GM12878 (cell line): Measurements from ENCODE around the gene SYT12. TPM values are rescaled to one million over a fixed set of nuclear protein-coding genes. Genes with fewer than 3 reads are reported as not detected.

Experiments used
- ATAC-seq: fragments of 200-7000 bp; cut with Tn5 transposase; 3 replicates; pipeline ENCODE4 v1.9.1; 2020; ENCODE audit warnings: mild to moderate bottlenecking, moderate library complexity
- BruUV-seq: library from RNA; stranded (reverse); fragments of 400-500 nt; replicated peaks from 2 replicates; lab custom pipeline; 2021; lab: Mats Ljungman, UMichigan
- CTCF ChIA-PET: fragments of 300-600 bp; sonication (Branson Sonifier 250); formaldehyde crosslinking; extraction: SDS; loops from one replicate; lab custom pipeline; 2021; ENCODE audit warnings: inconsistent platforms; lab: Yijun Ruan, JAX
- POLR2A ChIA-PET: fragments of 350-600 bp; formaldehyde crosslinking; extraction: SDS; loops from one replicate; lab custom pipeline; 2021; ENCODE audit warnings: inconsistent platforms; lab: Charles Lee
- RAD21 ChIA-PET: fragments of 300-600 bp; sonication (Branson Sonifier 250); formaldehyde crosslinking; loops from one replicate; lab custom pipeline; 2023; ENCODE audit warnings: antibody characterized with exemption; ENCODE audit not compliant: unreplicated experiment; lab: Charles Lee
- SMC1A ChIA-PET: fragments of 300-600 bp; sonication (Branson Sonifier 250); formaldehyde crosslinking; loops from one replicate; lab custom pipeline; 2023; ENCODE audit not compliant: unreplicated experiment, uncharacterized antibody; lab: Charles Lee
- DNase-seq: peaks from one replicate; pipeline ENCODE4 v3.0.0-alpha.2; 2011; ENCODE audit warnings: low read depth, low spot score
- FAIRE-seq: peaks from 3 replicates; lab custom pipeline; 2011; peaks lifted over from hg19 to GRCh38; lab: Jason Lieb, UNC
- H2AFZ ChIP-seq: 2 replicates; pipeline ENCODE4 v1.6.0; 2011; ENCODE audit warnings: low read depth, low read length, control low read depth; ENCODE audit not compliant: control insufficient read depth
- H3K27ac ChIP-seq: 2 replicates; pipeline ENCODE4 v1.5.1; 2011; ENCODE audit warnings: control low read depth; ENCODE audit not compliant: control insufficient read depth, insufficient read depth
- H3K27me3 ChIP-seq, 2 experiments: replicated peaks in 1 of 2; 2 replicates each; pipeline versions ENCODE4 v1.6.0 to v1.6.1; 2011; ENCODE audit warnings: low read length in 1 of 2; ENCODE audit not compliant: control insufficient read depth in 2 of 2, insufficient read depth in 2 of 2
- H3K36me3 ChIP-seq, 2 experiments: 2 replicates each; pipeline ENCODE4 v1.5.1; 2011; ENCODE audit warnings: low read length in 1 of 2; ENCODE audit not compliant: control insufficient read depth in 2 of 2, insufficient read depth in 2 of 2
- H3K4me1 ChIP-seq: 2 replicates; pipeline ENCODE4 v1.6.1; 2011; ENCODE audit warnings: mild to moderate bottlenecking, low read length, moderate library complexity, mixed read lengths; ENCODE audit not compliant: control insufficient read depth, insufficient read depth
- H3K4me2 ChIP-seq: 2 replicates; pipeline ENCODE4 v1.6.0; 2011; ENCODE audit warnings: control low read depth; ENCODE audit not compliant: control insufficient read depth, insufficient read depth
- H3K4me3 ChIP-seq: fragments of 200-600 bp; sonication (generic); 2 replicates; pipeline ENCODE4 v1.5.1; 2016
- H3K79me2 ChIP-seq: 2 replicates; pipeline ENCODE4 v1.6.0; 2011; ENCODE audit warnings: low read length; ENCODE audit not compliant: control insufficient read depth, insufficient read depth
- H3K9ac ChIP-seq: 2 replicates; pipeline ENCODE4 v1.8.0; 2011; ENCODE audit warnings: low read length, control low read depth, mixed read lengths; ENCODE audit not compliant: control insufficient read depth, insufficient read depth
- H3K9me3 ChIP-seq: replicated peaks from 3 replicates; pipeline ENCODE4 v1.5.1; 2011; ENCODE audit warnings: mild to moderate bottlenecking, low read length; ENCODE audit not compliant: control insufficient read depth, insufficient read depth
- H4K20me1 ChIP-seq: 2 replicates; pipeline ENCODE4 v1.6.0; 2011; ENCODE audit not compliant: control insufficient read depth, insufficient read depth
- CEBPB ChIP-seq, 2 experiments: fragments of 150-350 bp in 1 of 2; IDR thresholded peaks; 2 replicates each; pipeline ENCODE4 v1.6.1; 2012 to 2014; ENCODE audit warnings: low read depth in 2 of 2, low read length in 2 of 2, borderline replicate concordance in 1 of 2, inconsistent platforms in 1 of 2
- CREB1 ChIP-seq: IDR thresholded peaks from 2 replicates; pipeline ENCODE4 v1.6.1; 2012; ENCODE audit warnings: low read depth, mild to moderate bottlenecking, inconsistent platforms
- FOXK2 ChIP-seq: fragments of 450-650 bp; IDR thresholded peaks from 2 replicates; pipeline ENCODE4 v1.6.1; 2017; ENCODE audit warnings: mild to moderate bottlenecking, moderate library complexity
- MAX ChIP-seq: IDR thresholded peaks from 2 replicates; pipeline ENCODE4 v1.6.1; 2012; ENCODE audit warnings: low read depth, low read length, improper control_type of control experiment
- MEF2B ChIP-seq: fragments of 450-650 bp; IDR thresholded peaks from 2 replicates; pipeline ENCODE4 v1.6.1; 2018; ENCODE audit warnings: mild to moderate bottlenecking, moderate library complexity; ENCODE audit not compliant: partially characterized antibody, poor library complexity, severe bottlenecking
- NFXL1 ChIP-seq: fragments of 450-650 bp; IDR thresholded peaks from 2 replicates; pipeline ENCODE4 v1.6.1; 2017; ENCODE audit warnings: antibody characterized with exemption, mild to moderate bottlenecking, borderline replicate concordance
- NFYA ChIP-seq: IDR thresholded peaks from 2 replicates; pipeline ENCODE4 v1.6.1; 2011; ENCODE audit warnings: low read depth, mild to moderate bottlenecking, low read length, improper control_type of control experiment, borderline replicate concordance
- RFX5 ChIP-seq: IDR thresholded peaks from 2 replicates; pipeline ENCODE4 v1.6.1; 2011; ENCODE audit warnings: low read depth, low read length, improper control_type of control experiment
- RUNX3 ChIP-seq: IDR thresholded peaks from 2 replicates; pipeline ENCODE4 v1.6.1; 2012; ENCODE audit warnings: low read length, inconsistent platforms
- SMC3 ChIP-seq: IDR thresholded peaks from 2 replicates; pipeline ENCODE4 v1.6.1; 2011; ENCODE audit warnings: low read length, improper control_type of control experiment, borderline replicate concordance
- SP1 ChIP-seq: IDR thresholded peaks from one replicate; pipeline ENCODE4 v1.6.1; 2011; ENCODE audit warnings: low read depth, low read length
- YY1 ChIP-seq: IDR thresholded peaks from 2 replicates; pipeline ENCODE4 v1.6.1; 2011; ENCODE audit warnings: low read depth, mild to moderate bottlenecking, low read length
- ZBED1 ChIP-seq: IDR thresholded peaks from 2 replicates; pipeline ENCODE4 v1.6.1; 2016; ENCODE audit warnings: borderline replicate concordance
- WGBS: methylation state at CpG from one replicate; pipeline ENCODE4 v1.1.6; 2016; ENCODE audit warnings: low lambda C conversion rate; ENCODE audit not compliant: insufficient replicate concordance, insufficient coverage; ENCODE audit errors: missing lambda C conversion rate; 5-methylcytosine and 5-hydroxymethylcytosine counted together
- in situ Hi-C: fragments of 300-500 bp; cut with MboI; formaldehyde crosslinking; loops from 9 replicates; pipeline ENCODE4 v1.14.3; 2018; ENCODE audit warnings: mixed read lengths
- intact Hi-C: fragments of 100-400 bp; cut with micrococcal nuclease; formaldehyde crosslinking; loops from one replicate; pipeline ENCODE4 v1.14.2; 2022; ENCODE audit not compliant: unreplicated experiment
- polyA plus RNA-seq, 11 experiments: library from polyadenylated mRNA; depleted of rRNA in 4 of 11; unstranded in 6 of 11; stranded (reverse) in 5 of 11; fragments of >200 nt; fragmentation: Nextera tagmentation in 4 of 11; fragmentation: Illumina TruSeq in 1 of 11; extraction: Ambion mirVana in 4 of 11; extraction: Trizol in 1 of 11; gene quantifications; 1 replicate in 1 of 11; 2 replicates in 10 of 11; pipeline versions ENCODE4 v1.2.1 to v1.2.3, GENCODE V29; 2011 to 2016; ENCODE audit warnings: inconsistent platforms in 2 of 11, missing spikeins in 2 of 11, low read depth in 1 of 11
- total RNA-seq, 4 experiments: library from RNA; depleted of rRNA in 3 of 4; stranded (reverse); fragments of >200 nt in 3 of 4; fragmentation: Illumina TruSeq in 1 of 4; extraction: Trizol in 1 of 4; gene quantifications; 2 replicates each; pipeline versions ENCODE4 v1.2.1 to v1.2.3, GENCODE V29; 2013 to 2021

SYT12 gene
- total and polyA plus RNA-seq, 10 of the 15 experiments (the other 5 are each of a cell fraction or from before 2014, with no cell fraction given): 0.02 to 2.3 (median 0.84) TPM; not detected in 1

DNA sequence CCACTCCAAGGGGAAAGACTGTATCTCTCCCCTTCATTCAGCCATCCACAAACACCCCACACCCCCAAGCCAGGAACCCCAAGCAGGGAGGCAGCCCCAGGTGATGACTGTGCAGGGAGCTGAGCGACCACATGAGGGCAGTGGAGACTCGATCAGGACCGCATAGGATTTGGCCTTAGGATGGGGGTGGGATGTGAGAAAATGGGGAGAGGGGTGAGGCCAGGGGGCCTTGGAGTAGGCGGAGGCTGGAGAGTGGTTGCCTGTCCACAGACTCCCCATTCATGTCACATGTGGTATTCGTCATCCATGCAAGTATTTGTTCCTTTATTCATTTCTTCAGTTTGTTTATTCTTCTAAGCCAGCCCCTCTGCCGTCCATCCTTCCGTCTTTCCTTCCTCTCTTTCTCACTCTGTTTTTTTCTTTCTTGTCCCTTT, 31.0 kb downstream of the SYT12 start (continued):
- TF ChIP-seq SMC3 (peak; percentile 37; the same call in 1 of the 2 replicates), ZBED1 (no peak), MAX (no peak), MEF2B (no peak), RUNX3 (0 out of 2 replicates have a peak, but pooled peaks have one; percentile 20), CREB1 (peak; percentile 53; the same call in 1 of the 2 replicates)
- TF ChIP-seq, all 136 proteins: peak for 8

GRCh38 chr11:67054346-67054835, 31.5 kb downstream of the SYT12 start:
- intact Hi-C loops (no loop called here), in situ Hi-C loops (no loop called here)
- ChIA-PET SMC1A (interaction anchor here (0.8 to 1.7 kb wide), 3 partner anchors 20 to 263 kb away, joined by 3 to 6 read pairs (median 4); no protein-coding TSS in a partner anchor), CTCF (interaction anchor here (0.6 to 5.9 kb wide), 9 partner anchors 12 to 327 kb away, joined by 3 to 55 read pairs (median 4); no protein-coding TSS in a partner anchor), RAD21 (interaction anchor here (0.8 to 1.5 kb wide), 3 partner anchors 52 to 297 kb away, joined by 3 read pairs; no protein-coding TSS in a partner anchor), POLR2A (no interaction called here)
- Histone ChIP-seq H3K9me3 (no peaks in the 10 kb centered on the region), H3K79me2 (no peaks in the 10 kb centered on the region), H3K36me3 (no peaks in the 10 kb centered on the region), H3K4me3 (no peak overlapping the region), H3K27me3 (no peaks in the 10 kb centered on the region), H3K4me1 (peaks cover 10% of the 10 kb centered on the region), H3K4me2 (no peak overlapping the region), H4K20me1 (no peaks in the 10 kb centered on the region)
- WGBS: 50% methylated on average over 9 of the region's 9 CpGs
- BruUV-seq: no TSS peak
- DNase-seq (no peak), FAIRE-seq (no peak)
- no peak for TF ChIP-seq NFXL1
- TF ChIP-seq RFX5: no peak
- TF ChIP-seq NFYA: no peak
- TF ChIP-seq YY1: no peak
- no peak for TF ChIP-seq SP1
- TF ChIP-seq MAX: no peak
- TF ChIP-seq FOXK2: no peak
- no peak for TF ChIP-seq CEBPB (IDR thresholded peaks at IDR 0.05; ENCODE audit: borderline replicate concordance in 1 of 2, low read depth in 2 of 2, low read length in 2 of 2)
- TF ChIP-seq, all 136 proteins: peak for 0
- 0 out of 3 replicates have a peak, but pooled peaks have one; percentile 11 for ATAC-seq
- Histone ChIP-seq H2AFZ (no peak overlapping the region), H3K9ac (no peak overlapping the region), H3K27ac (no peak overlapping the region)
